Activated naive CD8-positive, alpha-beta T cell treated with anti-CD3 and anti-CD28 coated beads, Interleukin-2, amount 10 ng/mL, durations not matched to agents 7 days and 5 days (primary cell): ENCODE results near the gene TMEM204. TPM values are rescaled to one million over a fixed set of nuclear protein-coding genes. Genes with fewer than 3 reads are reported as not detected.

Experiments used
- ATAC-seq: fragments of 150-1000 bp; cut with Tn5 transposase; one replicate; pipeline ENCODE4 v1.10.0; 2021; ENCODE audit warnings: low read depth, moderate library complexity
- POLR2A ChIA-PET: fragments of 350-600 bp; sonication (Branson Sonifier 250); formaldehyde crosslinking; loops from one replicate; lab custom pipeline; 2021; ENCODE audit warnings: antibody characterized with exemption; lab: Charles Lee
- DNase-seq: peaks from one replicate; pipeline ENCODE4 v3.0.0; 2021
- H3K27ac Mint-ChIP-seq: one replicate; pipeline ENCODE4 v1.8.0; 2022; ENCODE audit warnings: mild to moderate bottlenecking, mixed read lengths
- H3K27me3 Mint-ChIP-seq: one replicate; pipeline ENCODE4 v1.8.0; 2022; ENCODE audit warnings: mild to moderate bottlenecking, moderate library complexity, mixed read lengths
- H3K36me3 Mint-ChIP-seq: one replicate; pipeline ENCODE4 v1.8.0; 2021; ENCODE audit warnings: mild to moderate bottlenecking, mixed read lengths
- H3K4me1 Mint-ChIP-seq: one replicate; pipeline ENCODE4 v1.8.0; 2021; ENCODE audit warnings: mixed read lengths
- H3K4me3 Mint-ChIP-seq: one replicate; pipeline ENCODE4 v1.8.0; 2022; ENCODE audit warnings: mild to moderate bottlenecking, moderate library complexity, mixed read lengths
- H3K9me3 Mint-ChIP-seq: one replicate; pipeline ENCODE4 v1.8.0; 2021; ENCODE audit warnings: mixed read lengths
- total RNA-seq, 2 experiments: library from RNA; stranded (reverse); gene quantifications; one replicate each; pipeline ENCODE4 v1.2.3, GENCODE V29; 2021

The TMEM204 gene
- total RNA-seq, 2 experiments from 2014 or later = 68.3 to 72.0 TPM

DNA sequence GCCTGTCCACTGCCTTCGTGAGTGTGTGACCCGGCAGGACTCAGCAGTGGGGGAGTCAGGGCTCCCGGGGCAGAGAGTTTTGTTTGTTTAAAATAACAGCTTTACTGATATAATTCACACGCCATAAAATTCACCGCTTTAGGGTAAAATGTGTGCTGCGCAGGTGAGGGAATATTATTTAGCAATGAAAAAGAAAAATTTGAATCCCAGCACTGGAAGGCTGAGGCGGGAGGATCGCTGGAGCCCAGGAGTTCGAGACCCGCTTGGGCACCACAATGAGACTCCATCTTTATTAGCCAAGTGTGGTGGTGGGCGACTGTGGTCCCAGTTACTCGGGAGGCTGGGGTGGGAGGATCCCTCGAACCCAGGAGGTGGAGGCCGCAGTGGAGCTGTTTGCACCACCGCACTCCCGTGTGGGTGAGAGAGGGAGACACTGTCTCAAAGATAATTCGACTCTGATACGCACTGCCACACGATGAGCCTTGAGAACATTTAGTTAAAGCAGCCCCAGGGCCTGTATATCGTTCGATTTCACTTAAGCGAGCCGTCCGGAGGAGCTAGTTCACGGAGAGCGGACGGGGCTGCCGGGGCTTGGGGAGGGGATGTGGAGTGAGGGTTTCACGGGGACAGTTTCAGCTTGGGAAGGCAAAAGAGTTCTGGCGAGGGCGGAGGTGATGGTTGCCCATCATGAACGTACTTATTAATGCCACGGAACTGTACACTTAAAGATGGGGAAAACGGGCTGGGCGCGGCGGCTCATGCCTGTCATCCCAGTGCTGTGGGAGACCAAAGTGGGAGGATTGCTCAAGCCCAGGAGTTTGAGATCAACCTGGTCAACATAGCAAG, 30.1 kb upstream of the TMEM204 start:
- POLR2A ChIA-PET = no interaction called here
- Mint-ChIP-seq H3K4me1 (no peaks in the 10 kb centered on the region), H3K27ac (no peak overlapping the region), H3K9me3 (no peaks in the 10 kb centered on the region), H3K4me3 (no peak overlapping the region), H3K36me3 (peaks cover 7% of the 10 kb centered on the region), H3K27me3 (no peaks in the 10 kb centered on the region)
- DNase-seq = no peak
- ATAC-seq = no peak

GRCh38 chr16:1505073-1505844, 28.2 kb upstream of the TMEM204 start:
- ATAC-seq (no peak), DNase-seq (no peak)
- Mint-ChIP-seq H3K9me3 (no peaks in the 10 kb centered on the region), H3K27ac (no peak overlapping the region), H3K36me3 (peaks cover 7% of the 10 kb centered on the region), H3K27me3 (no peaks in the 10 kb centered on the region), H3K4me1 (no peaks in the 10 kb centered on the region), H3K4me3 (no peak overlapping the region)
- POLR2A ChIA-PET = no interaction called here

DNA sequence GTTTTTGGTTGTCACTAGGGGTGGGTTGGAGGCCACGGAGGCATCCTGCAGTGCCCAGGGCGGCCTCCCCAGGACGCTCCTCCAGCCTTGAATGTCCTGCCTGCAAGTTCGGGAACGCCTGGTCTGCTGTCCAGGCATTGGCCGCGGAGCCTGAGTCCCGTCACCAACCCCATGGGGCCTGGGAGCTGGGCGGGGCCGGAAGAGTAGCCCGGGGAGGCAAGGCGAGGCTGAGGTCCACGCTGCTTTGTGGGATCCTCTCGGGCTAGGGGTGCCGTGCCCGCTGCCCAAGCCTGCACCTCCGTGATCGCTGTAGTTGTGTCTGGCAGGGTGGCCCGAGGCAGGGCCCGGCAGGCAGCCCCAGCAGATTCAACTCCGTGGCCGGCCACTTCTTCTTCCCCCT, 27.6 kb upstream of the TMEM204 start:
- Mint-ChIP-seq H3K36me3 (peaks cover 7% of the 10 kb centered on the region), H3K27me3 (no peaks in the 10 kb centered on the region), H3K27ac (no peak overlapping the region), H3K4me1 (no peaks in the 10 kb centered on the region), H3K9me3 (no peaks in the 10 kb centered on the region), H3K4me3 (no peak overlapping the region)
- POLR2A ChIA-PET = no interaction called here
- ATAC-seq (no peak), DNase-seq (no peak)

- POLR2A ChIA-PET = no interaction called here
- peaks cover 10% of the 10 kb centered on the region for H3K36me3 Mint-ChIP-seq
- no peak overlapping the region for H3K4me3 Mint-ChIP-seq
- H3K27me3 Mint-ChIP-seq = no peaks in the 10 kb centered on the region
- H3K9me3 Mint-ChIP-seq = no peaks in the 10 kb centered on the region
- ATAC-seq (no peak), DNase-seq (no peak)
- no peaks in the 10 kb centered on the region for H3K4me1 Mint-ChIP-seq
- H3K27ac Mint-ChIP-seq = no peak overlapping the region
Observed at GRCh38 chr16:1506494-1507213, 26.8 kb upstream of the TMEM204 start.

- Mint-ChIP-seq H3K4me3 (no peak overlapping the region), H3K9me3 (no peaks in the 10 kb centered on the region), H3K27me3 (no peaks in the 10 kb centered on the region), H3K36me3 (peaks cover 14% of the 10 kb centered on the region), H3K4me1 (no peaks in the 10 kb centered on the region), H3K27ac (no peak overlapping the region)
- POLR2A ChIA-PET = no interaction called here
- ATAC-seq (no peak), DNase-seq (no peak)
Observed at GRCh38 chr16:1508494-1509187, 24.8 kb upstream of the TMEM204 start.

DNA sequence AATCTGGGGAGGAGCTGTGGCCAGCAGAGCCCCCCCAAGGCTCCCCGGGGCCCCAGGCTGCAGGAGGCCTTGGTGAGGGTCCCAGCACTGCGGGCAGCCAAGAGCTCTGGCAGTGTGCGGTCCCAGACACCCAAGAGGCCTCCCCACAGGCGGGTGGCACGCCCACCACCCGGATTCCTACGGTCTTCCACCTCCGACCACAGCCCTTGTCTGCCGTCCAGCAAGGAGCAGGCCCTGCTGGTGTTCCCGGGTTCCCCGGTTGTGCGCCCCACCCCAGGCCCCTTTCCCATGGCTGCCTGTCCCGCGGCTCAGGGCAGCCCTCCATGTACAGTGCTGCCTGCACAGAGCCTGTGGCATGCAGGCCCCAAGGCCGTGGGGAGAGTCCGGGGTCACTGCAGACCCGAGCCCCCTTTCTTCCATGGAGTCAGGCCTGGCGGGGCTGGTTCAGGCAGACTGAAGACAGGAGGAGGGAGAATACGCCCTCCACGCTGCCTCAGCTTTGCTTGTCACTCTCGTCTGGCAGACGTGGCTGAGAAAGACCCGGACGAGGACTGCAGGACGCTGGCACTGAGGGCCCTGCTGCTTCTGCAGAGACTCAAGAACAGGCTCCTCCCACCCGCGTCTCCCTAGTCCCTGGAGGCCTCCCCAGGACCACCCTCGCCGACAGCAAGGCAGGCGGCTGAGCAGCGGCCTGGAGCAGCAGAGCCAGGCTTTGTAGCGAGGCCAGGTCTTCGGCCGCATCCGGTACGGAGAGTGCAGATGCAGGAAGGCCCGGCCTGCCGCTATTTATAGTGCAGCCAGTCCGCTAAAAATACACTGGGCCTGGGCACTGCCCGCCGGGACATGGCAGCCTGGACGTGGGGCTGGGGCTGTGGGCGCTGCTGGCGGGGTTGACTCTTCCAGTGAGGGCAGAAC, 23.9 kb upstream of the TMEM204 start:
- Mint-ChIP-seq H3K9me3 (no peaks in the 10 kb centered on the region), H3K4me3 (no peak overlapping the region), H3K27ac (no peak overlapping the region), H3K27me3 (no peaks in the 10 kb centered on the region), H3K4me1 (no peaks in the 10 kb centered on the region), H3K36me3 (peaks cover 14% of the 10 kb centered on the region)
- POLR2A ChIA-PET = no interaction called here
- DNase-seq (no peak), ATAC-seq (no peak)

DNA sequence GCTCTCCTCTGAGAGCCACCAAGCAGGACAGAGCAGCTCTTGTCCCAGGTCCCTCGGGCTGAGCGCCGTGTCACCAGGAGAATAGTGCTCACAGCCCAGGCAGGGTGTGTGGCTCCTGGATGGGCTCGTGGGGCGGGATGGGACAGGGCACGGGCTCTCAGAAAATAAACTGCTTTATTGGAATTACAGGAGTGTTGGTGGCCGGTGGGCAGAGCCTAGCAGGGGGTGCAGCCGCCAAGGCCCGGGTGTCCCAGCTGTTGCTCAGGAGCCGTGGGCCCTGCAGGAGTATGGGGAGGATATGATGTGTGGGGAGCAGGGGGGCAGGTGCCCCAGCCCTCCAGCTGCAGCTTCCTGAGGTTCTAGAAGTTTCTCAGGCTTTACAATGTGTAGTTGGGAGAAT, 23.2 kb upstream of the TMEM204 start:
- no peak overlapping the region for H3K4me3 Mint-ChIP-seq
- peaks cover 14% of the 10 kb centered on the region for H3K36me3 Mint-ChIP-seq
- no peak overlapping the region for H3K27ac Mint-ChIP-seq
- H3K4me1 Mint-ChIP-seq = no peaks in the 10 kb centered on the region
- ATAC-seq (no peak), DNase-seq (no peak)
- H3K9me3 Mint-ChIP-seq = no peaks in the 10 kb centered on the region
- POLR2A ChIA-PET = no interaction called here
- no peaks in the 10 kb centered on the region for H3K27me3 Mint-ChIP-seq

GRCh38 chr16:1510941-1511351, 22.5 kb upstream of the TMEM204 start:
- Mint-ChIP-seq H3K27me3 (no peaks in the 10 kb centered on the region), H3K4me3 (no peak overlapping the region), H3K9me3 (no peaks in the 10 kb centered on the region), H3K27ac (no peak overlapping the region), H3K36me3 (peaks cover 14% of the 10 kb centered on the region), H3K4me1 (no peaks in the 10 kb centered on the region)
- DNase-seq (no peak), ATAC-seq (no peak)
- POLR2A ChIA-PET = no interaction called here

GRCh38 chr16:1511662-1512569, 21.6 kb upstream of the TMEM204 start:
- H3K27me3 Mint-ChIP-seq = no peaks in the 10 kb centered on the region
- H3K27ac Mint-ChIP-seq = peak overlapping the region; percentile 2
- no peaks in the 10 kb centered on the region for H3K9me3 Mint-ChIP-seq
- no peak overlapping the region for H3K4me3 Mint-ChIP-seq
- DNase-seq (no peak), ATAC-seq (no peak)
- peaks cover 14% of the 10 kb centered on the region for H3K36me3 Mint-ChIP-seq
- POLR2A ChIA-PET = no interaction called here
- no peaks in the 10 kb centered on the region for H3K4me1 Mint-ChIP-seq

DNA sequence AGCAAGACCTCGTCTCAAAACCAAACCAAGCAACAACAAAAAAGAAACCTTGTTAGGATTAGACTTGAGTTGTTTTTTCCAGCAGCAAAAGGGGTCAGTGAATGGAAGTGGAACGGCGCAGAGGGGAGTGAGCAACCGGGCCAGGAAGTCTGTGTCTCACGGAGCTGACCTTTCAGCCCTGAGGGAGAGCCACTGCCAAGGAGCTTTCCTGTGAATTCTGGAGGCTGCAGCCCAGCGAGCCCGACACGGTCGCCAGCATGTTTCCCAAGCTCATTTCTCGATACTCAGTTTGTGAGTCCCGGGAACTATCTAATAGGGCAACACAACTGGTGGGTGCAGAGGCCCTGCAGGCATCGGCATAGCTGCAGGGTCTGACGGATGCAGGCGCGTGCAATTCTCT, 20.7 kb upstream of the TMEM204 start:
- no peak for ATAC-seq
- peaks cover 14% of the 10 kb centered on the region for H3K36me3 Mint-ChIP-seq
- no peak overlapping the region for H3K27ac Mint-ChIP-seq
- H3K4me1 Mint-ChIP-seq = no peaks in the 10 kb centered on the region
- H3K27me3 Mint-ChIP-seq = no peaks in the 10 kb centered on the region
- no peak for DNase-seq
- POLR2A ChIA-PET = no interaction called here
- no peaks in the 10 kb centered on the region for H3K9me3 Mint-ChIP-seq
- peak overlapping the region; percentile 40 for H3K4me3 Mint-ChIP-seq

DNA sequence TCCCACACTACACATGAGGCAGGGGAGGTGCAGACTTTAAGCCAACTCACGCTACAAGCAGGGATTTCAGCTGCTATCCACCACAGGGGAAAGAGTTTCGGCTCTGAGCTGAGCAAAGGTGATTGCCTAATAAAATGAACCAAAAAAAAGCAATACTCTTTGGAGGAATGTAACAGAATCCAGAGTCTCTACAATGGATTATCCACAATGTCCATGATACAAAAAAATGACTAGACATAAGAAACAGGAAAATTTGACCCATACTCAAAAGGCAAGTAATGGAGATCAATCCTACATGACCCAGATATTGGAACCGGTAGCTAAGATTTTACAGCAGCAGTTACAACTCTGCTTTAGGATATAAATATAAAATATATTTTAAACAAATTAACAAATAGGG, 19.0 kb upstream of the TMEM204 start:
- POLR2A ChIA-PET = interaction anchor here (0.6 kb wide), 1 partner anchor 1294 kb away, joined by 4 read pairs; no protein-coding TSS in a partner anchor
- ATAC-seq (no peak), DNase-seq (no peak)
- Mint-ChIP-seq H3K9me3 (no peaks in the 10 kb centered on the region), H3K27ac (no peak overlapping the region), H3K4me3 (no peak overlapping the region), H3K36me3 (peaks cover 14% of the 10 kb centered on the region), H3K27me3 (no peaks in the 10 kb centered on the region), H3K4me1 (no peaks in the 10 kb centered on the region)
